Dermis microvascular lymphatic vessel endothelial cell (primary cell): ENCODE results near the gene OXT. TPM values are rescaled to one million over a fixed set of nuclear protein-coding genes. Genes with fewer than 3 reads are reported as not detected.

Experiments used
- DNase-seq, 2 donors: peaks; one replicate each; pipeline versions ENCODE4 v3.0.0 to v3.0.0-alpha.2; 2010; ENCODE audit warnings: low read depth in 2 of 2
- total RNA-seq: library from RNA; depleted of rRNA; stranded (reverse); fragments of >200 nt; gene quantifications from 2 replicates; pipeline ENCODE4 v1.2.1, GENCODE V29; 2014

Gene OXT
- total RNA-seq, 1 donor from 2014 or later, result not detected

DNA sequence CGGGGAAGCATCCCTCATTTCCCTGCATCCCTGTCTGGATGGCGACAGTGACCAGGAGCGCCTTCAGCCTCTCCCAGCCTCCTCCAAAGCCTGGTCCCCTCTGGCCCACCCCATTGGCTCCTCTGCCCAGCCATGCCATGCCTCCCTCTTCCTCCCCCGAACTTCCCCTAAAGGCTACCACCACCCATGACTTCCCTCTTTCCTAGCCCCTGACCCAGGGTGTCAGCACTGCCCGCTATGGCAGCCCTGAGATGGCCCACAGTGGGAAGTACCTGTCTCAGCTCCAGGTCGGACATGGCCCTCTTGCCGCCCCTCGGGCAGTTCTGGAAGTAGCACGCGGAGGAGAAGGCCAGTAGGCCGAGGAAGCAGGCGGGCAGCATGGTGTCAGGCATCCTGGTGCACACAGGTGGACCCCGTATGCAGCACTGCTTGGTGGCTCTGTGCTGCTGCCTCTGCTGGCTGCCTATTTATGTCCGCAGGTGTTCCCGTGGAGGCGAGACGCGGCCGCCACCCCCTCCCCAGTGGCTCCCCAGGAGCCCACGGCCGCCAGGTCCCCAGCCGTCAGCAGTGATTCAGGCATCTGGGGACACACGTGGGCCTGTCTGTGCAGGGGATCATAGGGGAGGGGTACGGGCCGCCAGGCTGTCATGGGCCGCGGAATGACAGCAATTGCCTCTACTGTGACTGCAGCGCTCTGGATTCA, 13.0 kb downstream of the OXT start, which contains the start of gene AVP:
Gene AVP (minus strand): TSS at position 442 of the 703 bp plus-strand sequence. CDS start 50 bp downstream, at position 392.
- no peak for DNase-seq

DNA sequence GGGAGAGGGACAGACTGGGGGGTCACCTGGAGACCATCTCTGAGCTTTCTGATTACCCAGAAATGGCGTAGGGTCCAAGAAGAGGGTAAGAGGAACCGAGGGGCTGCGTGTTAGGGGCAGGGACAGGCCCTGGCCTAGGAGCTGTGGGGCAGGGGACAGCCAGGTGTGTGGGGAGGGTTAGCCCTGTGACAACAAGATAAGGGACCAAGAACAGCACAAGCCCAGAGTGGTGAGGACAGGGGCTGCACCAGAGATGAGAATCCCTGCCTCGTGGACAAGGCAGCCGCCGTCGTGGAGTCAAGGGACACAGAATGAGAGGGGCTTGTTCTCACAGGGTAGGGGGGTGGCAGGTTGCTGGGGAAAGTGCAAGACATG, 13.6 kb downstream of the OXT start:
- no peak for DNase-seq

DNA sequence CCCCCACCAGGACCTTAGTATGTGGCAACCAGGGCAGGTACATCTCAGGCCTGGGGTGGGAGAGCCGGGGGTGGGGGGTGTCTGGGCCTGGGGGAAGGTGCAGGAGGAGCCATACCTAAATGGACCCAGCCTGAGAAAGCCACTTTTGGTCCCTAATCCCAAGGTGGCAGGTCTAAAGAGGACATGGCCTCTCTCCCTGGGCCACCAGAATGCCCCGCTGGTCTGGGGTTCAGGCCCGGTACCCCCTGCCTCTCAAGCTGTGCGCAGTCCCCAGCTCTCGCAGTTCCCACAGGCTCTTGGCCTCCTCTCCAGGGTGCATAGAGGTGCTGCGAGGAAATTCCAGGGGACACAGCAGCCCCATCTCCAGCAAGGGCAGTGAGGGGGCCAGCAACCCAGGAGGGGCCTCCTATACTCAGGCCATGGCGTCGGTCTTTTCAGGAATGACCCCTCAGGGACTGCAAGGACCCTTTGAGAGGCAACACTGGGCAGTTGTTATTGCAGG, 14.2 kb downstream of the OXT start:
- DNase-seq, result no peak

DNA sequence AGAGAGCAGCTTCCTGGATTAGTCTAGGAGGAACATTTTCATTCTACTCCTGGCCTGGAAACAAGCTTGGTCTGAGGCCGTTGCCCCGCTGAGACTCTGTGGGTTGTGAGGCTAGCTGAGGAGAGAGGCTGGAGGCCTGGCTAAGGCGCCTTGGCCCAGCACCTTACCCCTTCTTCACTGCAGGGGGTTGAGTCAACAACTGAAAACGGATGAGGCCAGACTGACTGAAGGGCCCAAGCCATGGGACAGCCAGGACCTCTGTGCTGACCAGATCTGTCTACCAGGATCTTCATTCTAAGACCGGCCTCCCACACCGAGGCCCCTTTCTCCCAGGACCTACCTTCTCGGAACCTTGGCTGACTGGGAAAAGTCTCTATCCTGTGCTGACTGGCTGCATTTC, 16.6 kb downstream of the OXT start:
- no peak for DNase-seq

DNA sequence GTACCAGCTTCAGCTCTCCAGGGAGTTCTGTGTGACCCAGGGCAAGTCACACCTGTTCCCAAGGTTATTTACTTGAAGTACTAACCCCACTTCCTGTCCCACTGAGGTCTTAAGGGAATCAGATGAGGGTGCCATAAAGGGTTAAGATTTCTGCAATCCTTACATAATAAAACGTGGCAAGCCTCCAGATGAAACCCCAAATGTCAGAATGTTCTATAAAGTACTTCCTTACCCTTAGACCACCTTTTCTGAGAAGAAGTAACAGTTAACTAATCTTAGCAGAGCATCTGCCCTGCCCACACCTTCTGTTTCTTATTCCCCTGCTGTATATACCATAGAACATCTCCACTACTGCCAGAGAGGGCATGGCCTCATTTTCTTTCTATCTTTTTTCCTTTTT, 19.1 kb downstream of the OXT start:
- DNase-seq, result no peak

DNA sequence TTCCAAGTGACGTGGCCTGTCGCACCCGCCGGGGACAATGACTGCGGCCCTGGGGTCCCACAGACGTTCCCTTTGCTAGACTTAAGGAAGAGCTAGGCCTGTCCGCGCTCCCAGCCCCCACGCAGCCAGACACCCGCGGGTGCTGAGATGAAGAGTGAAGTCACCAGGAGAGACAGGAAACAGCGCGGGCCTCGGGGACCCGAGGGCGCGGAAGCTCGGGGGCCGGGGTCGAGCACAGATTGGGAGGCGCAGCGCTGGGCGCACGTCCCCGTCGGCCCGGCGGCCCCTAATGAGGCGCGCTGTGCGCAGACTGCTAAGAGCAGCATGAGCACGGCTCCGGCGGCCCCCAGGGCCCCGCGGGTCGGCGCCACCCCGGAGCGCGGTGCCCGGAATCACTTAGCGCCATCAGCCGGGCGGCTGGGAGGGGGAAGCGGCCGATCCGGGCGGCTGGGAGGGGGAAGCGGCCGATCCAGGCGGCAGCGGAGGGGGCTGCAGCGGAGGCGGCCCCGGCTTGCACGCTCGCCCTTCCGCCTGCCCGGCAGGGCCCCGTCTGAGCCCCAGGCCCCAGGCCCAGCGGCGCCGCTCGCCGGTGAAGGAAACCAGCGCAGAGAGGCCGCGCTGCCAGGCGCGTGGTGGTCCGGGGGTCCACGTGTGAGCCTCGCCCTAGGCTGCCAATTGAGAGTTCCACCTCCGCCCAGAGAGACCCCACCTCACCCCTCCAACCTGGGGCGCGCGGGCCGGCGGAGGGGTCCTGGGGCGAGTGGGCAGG, 21.4 kb downstream of the OXT start:
- peak in 1 of 2 donors; percentile 23 for DNase-seq

DNA sequence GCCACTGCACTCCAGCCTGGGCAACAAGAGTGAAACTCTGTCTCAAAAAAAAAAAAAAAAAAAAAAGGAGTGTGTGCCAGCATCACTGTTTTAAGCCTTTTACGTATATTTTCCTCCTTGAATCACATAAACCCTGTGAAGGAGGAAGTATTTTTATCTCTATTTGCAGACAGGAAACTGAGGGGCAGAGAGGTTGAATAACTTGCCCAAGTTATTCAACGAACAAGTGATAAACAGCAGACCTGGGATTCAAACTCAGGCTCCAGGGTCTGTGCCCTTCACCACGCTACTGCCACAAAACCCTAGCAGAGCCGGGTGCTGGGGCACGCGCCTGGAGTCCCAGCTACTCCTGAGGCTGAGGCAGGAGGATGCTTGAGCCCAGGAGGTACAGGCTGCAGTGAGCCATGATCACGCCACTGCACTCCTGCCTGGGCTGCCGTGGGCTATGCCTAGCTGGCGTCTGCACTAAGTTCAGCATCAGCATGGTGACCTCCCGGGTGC, 22.5 kb downstream of the OXT start:
- peak in 1 of 2 donors; percentile 74 for DNase-seq

DNA sequence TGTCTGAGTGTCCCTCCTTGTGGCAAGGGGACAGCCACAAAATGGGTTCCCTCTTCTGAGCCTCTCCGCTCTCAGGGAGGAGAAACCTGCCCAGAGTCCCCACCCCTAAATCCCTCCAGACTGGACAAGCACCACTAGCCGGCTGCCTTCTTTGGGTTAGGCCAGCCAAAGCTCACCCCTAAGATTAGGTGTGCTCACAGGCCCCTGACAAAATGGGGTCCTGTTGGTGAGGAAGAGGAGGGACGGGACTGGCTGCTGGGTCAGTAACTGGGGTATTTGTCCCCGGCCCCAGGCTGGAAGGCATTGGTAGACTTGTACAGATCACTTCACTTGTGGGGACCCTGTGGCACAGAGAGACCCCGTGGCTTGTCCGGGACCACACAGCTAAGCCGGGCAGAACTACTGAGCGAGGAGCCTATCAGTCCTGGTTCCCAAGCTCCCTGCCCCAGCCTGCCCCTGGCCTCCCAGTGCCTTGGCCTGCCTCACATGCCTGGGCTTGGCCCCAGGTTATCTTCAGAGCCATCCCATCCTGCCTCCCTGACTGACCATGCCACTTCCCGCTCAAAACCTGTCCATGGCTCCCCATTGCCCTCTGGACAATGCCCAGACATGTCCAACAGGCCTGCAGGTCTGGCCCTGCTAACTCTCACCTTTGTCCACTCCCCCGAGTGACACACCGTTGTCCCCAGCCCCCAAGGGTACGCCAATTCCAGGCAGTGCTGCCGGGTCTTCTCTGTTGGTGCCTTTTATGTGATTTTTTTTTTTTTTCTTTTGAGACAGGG, 23.6 kb downstream of the OXT start:
- no peak for DNase-seq

DNA sequence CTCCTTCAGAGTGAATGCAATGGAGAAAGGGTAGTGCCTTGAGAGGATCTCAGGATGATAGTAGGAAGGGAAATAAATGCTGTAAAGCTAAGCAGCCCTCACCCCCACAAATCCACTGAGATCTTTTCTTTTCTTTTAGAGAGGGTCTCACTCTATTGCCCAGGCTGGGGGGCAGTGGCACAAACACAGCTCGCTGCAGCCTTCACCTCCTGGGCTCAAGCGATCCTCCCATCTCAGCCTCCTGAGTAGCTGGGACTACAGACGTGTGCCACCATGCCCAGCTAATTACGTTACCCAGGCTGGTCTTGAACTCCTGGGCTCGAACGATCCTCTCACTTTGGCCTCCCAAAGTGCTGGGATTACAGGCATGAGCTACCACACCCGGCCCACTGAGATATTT, 29.1 kb downstream of the OXT start:
- DNase-seq, result no peak

DNA sequence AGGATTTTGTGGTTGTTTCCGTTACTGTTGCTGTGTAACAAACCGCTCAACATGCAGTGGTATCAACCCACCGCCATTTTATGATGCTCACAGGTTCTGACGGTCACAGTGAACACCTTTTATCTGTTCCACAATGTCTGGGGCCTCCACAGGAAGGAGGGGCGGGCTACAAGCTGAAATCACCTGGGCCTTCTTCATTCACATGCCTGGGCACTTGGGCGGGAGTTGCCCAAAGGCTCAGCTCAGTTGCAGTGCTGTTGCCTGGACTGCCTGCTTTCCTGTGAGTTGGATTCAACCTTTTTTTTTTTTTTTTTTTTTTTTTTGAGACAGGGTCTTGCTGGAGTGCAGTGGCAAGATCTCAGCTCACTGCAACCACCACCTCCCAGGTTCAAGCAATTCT, 29.8 kb downstream of the OXT start:
- no peak for DNase-seq

DNA sequence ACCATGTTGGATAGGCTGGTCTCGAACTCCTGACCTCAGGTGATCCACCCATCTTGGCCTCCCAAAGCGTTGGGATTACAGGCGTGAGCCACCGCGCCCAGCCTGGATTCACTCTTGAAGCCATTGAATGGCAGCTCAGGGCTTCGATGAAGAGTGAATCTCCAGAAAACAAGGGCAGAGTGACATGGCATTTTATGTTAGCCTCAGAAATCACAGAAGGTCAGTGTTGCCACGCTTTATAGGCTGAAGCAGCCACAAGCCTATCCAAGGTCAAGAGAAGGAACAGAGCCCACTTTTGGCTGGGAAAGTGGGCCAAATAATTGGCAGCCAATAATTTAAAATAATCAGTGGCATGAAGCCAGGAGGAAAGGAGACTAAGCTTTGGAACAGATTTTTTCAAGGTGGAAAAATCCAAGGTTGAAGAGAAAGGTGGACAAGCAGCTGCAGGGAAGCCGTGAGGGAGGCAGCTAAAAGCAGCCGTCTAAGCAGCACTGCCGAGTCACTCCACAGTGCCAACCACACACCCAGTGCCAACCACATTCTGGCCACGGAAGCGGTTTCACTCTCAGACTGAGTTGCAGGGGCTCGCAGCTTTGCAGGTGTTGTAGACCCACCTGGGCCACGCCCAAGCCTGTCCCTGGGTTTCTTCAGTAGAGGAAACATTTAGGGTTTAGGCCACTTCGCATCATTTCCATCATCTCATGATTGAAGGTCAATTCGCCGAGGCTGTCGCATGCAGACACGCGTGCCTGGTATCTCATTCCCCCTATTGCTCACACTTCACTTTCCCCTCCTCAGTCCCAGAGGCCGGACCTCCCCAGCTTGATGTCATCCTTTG, 30.5 kb downstream of the OXT start:
- no peak for DNase-seq

DNA sequence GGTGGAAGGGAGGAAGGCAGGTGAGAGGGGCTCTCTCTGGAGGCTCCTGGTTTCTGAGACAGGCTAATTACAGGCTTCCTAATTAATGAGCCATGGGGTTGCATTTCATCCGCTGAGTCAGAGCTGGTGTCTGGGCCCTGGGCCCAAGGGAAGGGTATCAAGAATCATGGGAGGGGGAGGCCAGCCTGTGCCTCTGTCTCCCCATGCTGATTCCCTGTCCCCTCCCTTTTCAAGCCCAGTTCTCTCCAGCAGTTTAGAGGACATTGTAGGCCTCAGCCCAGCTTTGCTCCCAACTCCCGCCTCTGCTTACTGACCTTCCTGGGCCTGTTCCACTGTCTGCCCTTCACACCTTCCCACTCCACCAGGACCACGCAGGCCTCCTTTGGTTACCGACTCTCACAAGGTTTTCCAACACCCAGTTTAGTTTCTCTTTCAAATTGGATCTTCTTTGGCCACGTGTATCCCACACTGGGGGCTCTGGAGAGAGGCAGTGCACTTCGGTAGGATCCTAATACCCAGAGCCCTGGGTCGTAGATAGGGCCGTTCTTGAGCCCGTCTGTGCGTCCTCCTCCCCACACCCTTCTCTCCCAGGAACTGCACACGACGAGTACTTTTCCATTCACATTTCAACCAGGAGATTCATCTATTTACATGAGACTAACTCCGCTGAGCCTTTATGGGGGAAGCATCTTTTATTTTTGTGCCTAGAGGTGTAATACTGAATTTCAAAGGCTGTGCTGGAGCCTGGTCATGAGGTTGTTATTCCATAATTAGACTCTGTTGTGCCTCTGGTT, 31.4 kb downstream of the OXT start:
- DNase-seq, result no peak

DNA sequence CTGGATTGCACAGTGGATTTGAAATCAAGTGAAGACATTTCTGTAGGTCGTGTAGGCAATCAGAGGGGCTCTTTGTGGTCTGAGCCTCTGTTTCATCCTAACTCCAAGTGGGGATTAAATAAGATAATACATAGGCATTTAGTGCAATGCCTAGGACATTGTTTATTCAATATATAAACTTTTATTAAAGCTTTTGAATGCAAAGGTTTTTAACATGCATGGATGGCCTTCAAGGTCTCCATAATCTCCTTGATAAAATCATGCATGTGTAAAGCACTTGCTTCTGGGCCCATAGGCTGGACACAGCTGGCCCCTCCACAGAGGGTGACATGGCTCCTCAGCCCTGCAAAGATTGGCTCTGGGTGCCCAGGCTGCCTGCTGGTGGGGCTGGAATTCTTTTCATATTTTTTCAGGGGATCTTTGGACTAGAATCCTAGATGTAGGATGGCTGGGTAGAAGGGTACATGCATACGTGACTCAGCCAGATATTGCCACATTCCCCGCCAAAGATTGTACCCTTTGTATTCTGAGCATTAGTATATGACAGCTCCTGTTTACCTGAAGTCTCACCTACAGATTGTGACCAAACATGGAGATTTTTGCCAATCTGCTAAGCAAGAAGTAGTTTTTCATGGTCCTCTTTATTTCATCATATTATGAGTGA, 32.1 kb downstream of the OXT start:
- no peak for DNase-seq

DNA sequence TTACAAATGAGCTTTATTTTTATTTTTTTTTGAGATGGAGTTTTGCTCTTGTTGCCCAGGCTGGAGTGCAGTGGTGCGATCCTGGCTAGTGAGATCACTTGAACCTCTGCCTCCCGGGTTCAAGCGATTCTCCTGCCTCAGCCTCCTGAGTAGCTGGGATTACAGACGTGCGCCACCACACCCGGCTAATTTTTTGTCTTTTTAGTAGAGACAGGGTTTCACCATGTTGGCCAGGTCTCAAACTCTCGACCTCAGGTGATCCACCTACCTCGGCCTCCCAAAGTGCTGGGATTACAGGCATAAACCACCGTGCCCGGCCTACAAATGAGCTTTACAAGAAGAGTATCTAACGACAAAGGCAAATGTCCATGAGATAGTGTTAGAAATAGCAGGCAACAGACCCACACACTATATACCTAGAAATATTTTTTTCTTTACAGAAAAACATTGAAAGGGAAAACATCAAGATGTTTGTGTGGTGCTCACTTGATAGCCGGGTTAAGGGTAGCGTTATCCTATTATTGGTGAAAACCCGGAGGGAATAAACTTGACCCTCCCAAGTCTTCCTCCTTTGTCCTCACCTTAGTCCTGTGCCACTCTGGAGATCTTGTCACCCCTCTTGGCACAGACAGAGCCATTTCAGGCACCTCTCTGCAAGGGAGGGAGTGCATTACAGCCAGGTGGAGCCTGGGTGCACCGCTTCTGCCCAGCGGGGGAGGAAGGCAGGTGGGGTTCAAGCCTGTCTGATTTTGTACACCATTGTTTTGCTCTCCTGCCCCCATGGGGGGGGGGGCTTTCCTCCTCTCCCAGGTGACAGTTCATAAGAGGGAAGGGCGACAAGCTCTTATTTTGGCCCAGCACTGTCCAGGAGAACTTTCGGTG, 34.1 kb downstream of the OXT start:
- no peak for DNase-seq

DNA sequence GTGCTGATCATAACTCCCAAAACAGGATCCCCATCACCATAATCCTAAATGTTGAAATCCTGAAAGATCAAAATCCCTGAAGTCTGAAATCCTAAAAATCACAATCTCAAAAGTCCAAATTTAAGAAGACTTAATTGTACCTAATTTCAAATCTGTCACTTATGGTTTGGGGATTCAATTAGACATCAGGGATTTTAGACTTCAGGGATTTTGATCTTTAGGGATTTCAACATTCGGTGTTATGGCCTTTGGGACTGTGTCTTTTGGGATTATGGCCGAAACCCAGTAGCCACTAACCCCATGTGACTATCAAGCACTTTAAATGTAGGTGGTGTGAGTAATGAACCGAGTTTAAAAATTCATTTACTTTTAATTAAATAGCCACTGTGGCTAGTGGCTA, 34.8 kb downstream of the OXT start:
- DNase-seq, result no peak

DNA sequence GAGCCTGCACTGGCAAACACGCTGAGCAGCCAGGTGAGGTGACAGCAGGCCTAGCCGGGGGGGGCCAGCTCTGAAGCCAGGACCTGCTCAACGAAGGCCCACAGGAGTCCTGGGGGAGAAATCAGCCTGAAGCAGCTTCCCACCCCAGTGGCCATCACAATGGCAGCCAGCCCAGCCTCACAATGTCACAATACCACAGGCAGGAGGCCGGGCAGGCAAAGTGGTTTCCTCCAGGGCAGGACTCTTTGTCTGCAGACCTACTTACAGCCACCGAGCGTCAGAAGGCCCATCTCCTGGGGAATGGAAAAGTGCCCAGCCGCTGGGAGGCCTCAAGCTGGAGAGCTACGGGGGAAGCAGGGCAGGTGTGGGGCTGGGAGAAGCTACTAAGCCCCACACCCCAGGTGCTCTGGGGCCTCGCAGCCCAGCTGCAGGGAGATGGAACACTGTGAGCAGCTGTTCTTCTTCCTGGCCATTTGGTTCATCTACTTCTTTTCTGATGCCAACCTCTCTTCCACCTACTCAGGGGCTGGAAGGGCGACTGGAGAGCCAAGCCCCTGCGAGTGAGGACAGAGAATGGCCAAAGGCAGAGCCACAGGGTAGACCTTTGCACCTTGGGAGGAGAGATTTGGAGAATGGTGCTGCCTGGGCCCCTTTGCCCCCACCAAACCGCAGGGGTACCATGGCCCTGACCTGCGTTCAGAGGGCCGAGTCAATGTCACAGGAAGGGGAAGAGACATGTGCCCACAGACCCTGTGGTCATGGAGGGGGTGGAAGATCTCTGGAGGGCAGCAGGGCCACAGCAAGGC, 35.4 kb downstream of the OXT start:
- no peak for DNase-seq

DNA sequence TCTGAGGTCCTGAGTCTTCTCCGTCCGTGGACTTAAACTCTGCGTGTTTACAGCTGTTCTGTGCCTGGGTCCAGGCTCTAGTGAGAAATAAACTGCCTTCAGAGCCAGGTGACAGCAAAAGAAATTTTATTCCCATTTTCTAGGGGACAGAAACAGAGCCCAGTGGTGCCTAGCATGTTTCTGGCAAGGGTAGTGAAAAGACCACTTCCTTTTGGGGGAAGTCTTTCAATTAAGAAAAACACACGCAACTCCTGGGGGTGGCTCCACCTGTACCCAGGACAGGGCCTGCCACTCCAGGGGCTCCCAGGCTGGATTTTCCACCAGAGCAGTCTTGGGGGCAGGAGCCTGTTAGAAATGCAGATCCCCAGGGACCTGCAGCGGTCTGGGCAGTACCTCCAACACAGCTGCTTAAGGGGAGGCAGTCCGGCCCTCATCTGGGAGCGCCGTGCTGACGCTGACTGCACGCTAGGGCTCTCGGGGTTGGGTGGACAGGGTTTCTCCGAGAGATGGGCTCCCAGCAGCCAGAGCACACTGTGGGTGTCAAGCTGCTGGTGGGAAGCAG, 36.1 kb downstream of the OXT start:
- no peak for DNase-seq
